H1 (cell line): ENCODE data around the gene CLIC1. TPM values are rescaled to one million over a fixed set of nuclear protein-coding genes. Genes with fewer than 3 reads are reported as not detected.

Experiments
- ASH2L ChIP-seq: fragments of 200-600, 300-600 bp; sonication (generic); IDR thresholded peaks from one replicate; pipeline ENCODE4 v1.7.1; 2017; ENCODE audit warnings: low read length
- BRCA1 ChIP-seq: IDR thresholded peaks from 2 replicates; pipeline ENCODE4 v1.6.1; 2012; ENCODE audit warnings: low read depth, low read length, improper control_type of control experiment
- CEBPB ChIP-seq: IDR thresholded peaks from 2 replicates; pipeline ENCODE4 v1.6.1; 2012; ENCODE audit warnings: low read depth, low read length
- CREB1 ChIP-seq: IDR thresholded peaks from 2 replicates; pipeline ENCODE4 v1.6.1; 2012; ENCODE audit warnings: inconsistent platforms
- CTBP2 ChIP-seq: IDR thresholded peaks from 2 replicates; pipeline ENCODE4 v1.7.0; 2011; ENCODE audit warnings: borderline replicate concordance, mild to moderate bottlenecking, moderate library complexity, mixed read lengths, low read length; ENCODE audit not compliant: insufficient read depth, insufficient read length
- GTF2F1 ChIP-seq: IDR thresholded peaks from 2 replicates; pipeline ENCODE4 v1.6.1; 2012; ENCODE audit warnings: low read depth, low read length, improper control_type of control experiment, borderline replicate concordance
- KDM5A ChIP-seq: fragments of 200-600 bp; IDR thresholded peaks from 2 replicates; pipeline ENCODE4 v1.7.1; 2012; ENCODE audit warnings: mild to moderate bottlenecking, low read length, inconsistent platforms, mixed read lengths
- MAFK ChIP-seq: IDR thresholded peaks from 2 replicates; pipeline ENCODE4 v1.6.1; 2012; ENCODE audit warnings: low read depth, mild to moderate bottlenecking, improper control_type of control experiment, low read length
- NANOG ChIP-seq: IDR thresholded peaks from 2 replicates; pipeline ENCODE4 v1.6.1; 2011; ENCODE audit warnings: low read length, low read depth, mild to moderate bottlenecking, inconsistent platforms; ENCODE audit not compliant: insufficient read depth, poor library complexity, severe bottlenecking
- PHF8 ChIP-seq: fragments of 200-600 bp; sonication (generic); conservative IDR thresholded peaks from 2 replicates; pipeline ENCODE4 v1.7.1; 2012; ENCODE audit warnings: low read depth, mild to moderate bottlenecking, inconsistent platforms, low read length, moderate library complexity
- POLR2A ChIP-seq, 2 experiments: IDR thresholded peaks; 1 replicate in 1 of 2; 2 replicates in 1 of 2; pipeline ENCODE4 v1.6.1; 2011; ENCODE audit warnings: low read depth in 2 of 2, low read length in 2 of 2, mild to moderate bottlenecking in 2 of 2; ENCODE audit errors: control extremely low read depth in 1 of 2
- SAP30 ChIP-seq: fragments of 300-600 bp; sonication (generic); IDR thresholded peaks from 2 replicates; pipeline ENCODE4 v1.7.1; 2012; ENCODE audit warnings: low read length, moderate library complexity, mild to moderate bottlenecking, inconsistent platforms; ENCODE audit not compliant: insufficient read depth, insufficient replicate concordance
- SIN3A ChIP-seq, 2 experiments: IDR thresholded peaks in 1 of 2; conservative IDR thresholded peaks in 1 of 2; 2 replicates each; pipeline ENCODE4 v1.6.1; 2011 to 2012; ENCODE audit warnings: low read length in 2 of 2, improper control_type of control experiment in 1 of 2, low read depth in 1 of 2, mild to moderate bottlenecking in 1 of 2
- SIRT6 ChIP-seq: IDR thresholded peaks from one replicate; pipeline ENCODE4 v1.7.1; 2012; ENCODE audit warnings: low read length, inconsistent platforms
- SP1 ChIP-seq: IDR thresholded peaks from 2 replicates; pipeline ENCODE4 v1.6.1; 2011; ENCODE audit warnings: low read depth, low read length
- SP2 ChIP-seq: IDR thresholded peaks from 2 replicates; pipeline ENCODE4 v1.6.1; 2012; ENCODE audit warnings: mild to moderate bottlenecking, low read length, inconsistent platforms
- SP4 ChIP-seq: IDR thresholded peaks from 2 replicates; pipeline ENCODE4 v1.6.1; 2012; ENCODE audit warnings: low read length, inconsistent platforms
- SRF ChIP-seq: IDR thresholded peaks from 2 replicates; pipeline ENCODE4 v1.6.1; 2011; ENCODE audit warnings: mild to moderate bottlenecking, low read depth, low read length, moderate library complexity
- SUZ12 ChIP-seq: fragments of 200-600 bp; sonication (generic); IDR thresholded peaks from 2 replicates; pipeline ENCODE4 v1.6.1; 2012; ENCODE audit warnings: mild to moderate bottlenecking, inconsistent platforms, low read length, moderate library complexity, mixed read lengths
- TAF1 ChIP-seq: IDR thresholded peaks from 2 replicates; pipeline ENCODE4 v1.6.1; 2011; ENCODE audit warnings: mild to moderate bottlenecking, low read depth, low read length
- TAF7 ChIP-seq: optimal IDR thresholded peaks from 2 replicates; pipeline ENCODE3; 2011; ENCODE audit warnings: low read depth, mild to moderate bottlenecking, inconsistent platforms, low read length, moderate library complexity, borderline replicate concordance
- ZNF274 ChIP-seq: IDR thresholded peaks from 2 replicates; pipeline ENCODE4 v1.7.0; 2012; ENCODE audit warnings: low read length, borderline replicate concordance; ENCODE audit errors: extremely low read depth
- polyA plus RNA-seq, 7 experiments: library from polyadenylated mRNA; depleted of rRNA in 3 of 7; stranded (reverse) in 5 of 7; unstranded in 2 of 7; fragments of >200 nt in 5 of 7; fragments of 200-250 nt in 2 of 7; gene quantifications; 1 replicate in 5 of 7; 2 replicates in 1 of 7; 4 replicates in 1 of 7; pipeline versions ENCODE4 v1.2.1 to v1.2.3, GENCODE V29; 2011 to 2013; ENCODE audit warnings: missing spikeins in 2 of 7, mixed read lengths in 2 of 7
- total RNA-seq: library from RNA; stranded (reverse); fragmentation: NEBNext Ultra II Directional; extraction: Animal tissue kit (Norgen Biotek cat#: 25700); gene quantifications from 2 replicates; pipeline ENCODE4 v1.2.1, GENCODE V29; 2021
- TF ChIP-seq, protein P1 (sequence below): IDR thresholded peaks from 2 replicates; pipeline ENCODE4 v1.6.1; 2012; ENCODE audit warnings: low read length, inconsistent platforms

Gene CLIC1
- total and polyA plus RNA-seq, 2 of the 8 experiments (the other 6 are each of a cell fraction or from before 2014, with no cell fraction given): 250 to 277 TPM

DNA sequence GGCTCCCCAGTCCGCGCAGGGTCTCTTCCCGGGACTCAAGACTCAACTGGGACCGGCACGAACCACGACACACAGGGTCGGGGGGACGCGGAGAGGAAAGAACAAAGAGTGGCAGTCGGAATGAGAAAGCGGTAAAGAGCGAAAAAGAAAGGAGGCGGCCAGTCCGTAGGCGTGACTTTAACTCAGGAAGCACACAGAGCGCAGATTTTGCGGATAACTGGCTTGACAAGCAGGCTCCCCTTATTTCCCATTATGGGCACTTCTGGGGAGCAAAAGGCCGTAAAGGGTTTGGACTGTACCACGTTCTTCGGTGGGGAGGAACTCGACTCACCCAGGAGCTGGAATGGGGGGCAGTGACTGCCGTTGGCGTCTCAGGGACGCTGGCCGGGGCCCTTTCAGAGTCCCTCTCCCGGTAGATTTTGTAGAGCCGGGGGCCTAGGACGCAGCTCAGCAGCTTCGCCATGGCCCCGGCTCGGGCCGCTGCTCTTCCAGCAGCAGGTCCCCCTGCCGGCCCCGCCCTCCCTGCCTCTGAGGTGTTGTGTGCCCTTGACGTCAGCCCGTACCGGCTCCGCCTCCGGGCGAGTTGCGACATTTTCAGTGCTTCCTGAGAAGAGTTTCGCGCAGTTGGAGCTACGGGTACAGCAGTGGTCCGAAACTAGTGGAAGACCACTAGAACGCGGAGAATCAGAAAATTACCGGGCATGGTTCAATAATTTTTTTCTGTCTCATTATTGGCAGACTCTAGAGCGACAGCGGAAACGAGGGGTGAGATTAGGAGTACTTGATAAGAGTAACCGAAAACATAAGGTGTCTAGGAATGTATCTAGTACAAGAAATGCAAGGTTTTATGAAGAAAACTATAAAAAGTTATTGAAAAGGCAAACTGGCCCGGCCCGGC, 33.3 kb downstream of the CLIC1 start, which contains the start of gene ABHD16A (continued):
- TF ChIP-seq, protein P1, sequence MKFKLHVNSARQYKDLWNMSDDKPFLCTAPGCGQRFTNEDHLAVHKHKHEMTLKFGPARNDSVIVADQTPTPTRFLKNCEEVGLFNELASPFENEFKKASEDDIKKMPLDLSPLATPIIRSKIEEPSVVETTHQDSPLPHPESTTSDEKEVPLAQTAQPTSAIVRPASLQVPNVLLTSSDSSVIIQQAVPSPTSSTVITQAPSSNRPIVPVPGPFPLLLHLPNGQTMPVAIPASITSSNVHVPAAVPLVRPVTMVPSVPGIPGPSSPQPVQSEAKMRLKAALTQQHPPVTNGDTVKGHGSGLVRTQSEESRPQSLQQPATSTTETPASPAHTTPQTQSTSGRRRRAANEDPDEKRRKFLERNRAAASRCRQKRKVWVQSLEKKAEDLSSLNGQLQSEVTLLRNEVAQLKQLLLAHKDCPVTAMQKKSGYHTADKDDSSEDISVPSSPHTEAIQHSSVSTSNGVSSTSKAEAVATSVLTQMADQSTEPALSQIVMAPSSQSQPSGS: peak; percentile 83
- TF ChIP-seq SIRT6 (no peak), SIN3A (conservative IDR thresholded peaks at IDR 0.05 in 1 of 2, IDR thresholded peaks at IDR 0.05 in 1 of 2; ENCODE audit: low read depth in 1 of 2, low read length in 2 of 2) (peak; percentile 15 to 76; a peak in 2 of 4 replicates), CTBP2 (no peak), TAF7 (no peak), GTF2F1 (no peak), ZNF274 (no peak), SP2 (no peak), MAFK (no peak), CEBPB (peak; percentile 100), CREB1 (peak; percentile 93), POLR2A (IDR thresholded peaks at IDR 0.05; ENCODE audit: control extremely low read depth in 1 of 2, low read depth in 2 of 2, low read length in 2 of 2) (peak in 1 of 2 experiments; percentile 85; a peak in 2 of 3 replicates), KDM5A (0 out of 2 replicates have a peak, but pooled peaks have one; percentile 19), SUZ12 (no peak), SP4 (no peak), TAF1 (peak; percentile 69), SRF (no peak), ASH2L (peak; percentile 58), BRCA1 (no peak), NANOG (no peak), SP1 (no peak; the same call in 1 of the 2 replicates), SAP30 (peak; percentile 92), PHF8 (peak; percentile 96)
